HG03045 (cell line): ENCODE results near the gene SLC25A30.
"Not testable (repeated sequence)": the region's sequence is repeated elsewhere in the genome, so short reads cannot be mapped to it uniquely, and the experiment has no call there.

Source experiments
- ATAC-seq: cut with Tn5 transposase; IDR thresholded peaks from one replicate; pipeline ENCODE4 v1.9.1; 2021; ENCODE audit warnings: mild to moderate bottlenecking, moderate library complexity; ENCODE audit not compliant: unreplicated experiment

SLC25A30 gene

GRCh38 chr13:45433381-45433790, 15.2 kb upstream of the SLC25A30 start:
- ATAC-seq, result no peak

GRCh38 chr13:45432737-45433380, 14.7 kb upstream of the SLC25A30 start:
- no peak for ATAC-seq

GRCh38 chr13:45426056-45426841, 8.1 kb upstream of the SLC25A30 start:
- not testable (repeated sequence) for ATAC-seq

- ATAC-seq, result no peak
Measured at GRCh38 chr13:45422731-45423292, 4.6 kb upstream of the SLC25A30 start.

GRCh38 chr13:45419945-45420344, 1.8 kb upstream of the SLC25A30 start:
- no peak for ATAC-seq

GRCh38 chr13:45419389-45419788, 1.2 kb upstream of the SLC25A30 start:
- ATAC-seq, result not testable (repeated sequence)

- no peak for ATAC-seq
Measured at GRCh38 chr13:45416516-45417128, 1.6 kb downstream of the SLC25A30 start.

GRCh38 chr13:45415112-45415511, 3.1 kb downstream of the SLC25A30 start:
- ATAC-seq, result no peak

GRCh38 chr13:45413826-45414307, 4.3 kb downstream of the SLC25A30 start:
- ATAC-seq, result no peak

GRCh38 chr13:45412274-45413049, 5.7 kb downstream of the SLC25A30 start:
- no peak for ATAC-seq

- ATAC-seq, result no peak
Measured at GRCh38 chr13:45411631-45412030, 6.5 kb downstream of the SLC25A30 start.

GRCh38 chr13:45411221-45411620, 7.0 kb downstream of the SLC25A30 start:
- ATAC-seq, result no peak

- ATAC-seq, result no peak
Measured at GRCh38 chr13:45410466-45410865, 7.7 kb downstream of the SLC25A30 start.

GRCh38 chr13:45410001-45410400, 8.2 kb downstream of the SLC25A30 start:
- ATAC-seq, result no peak

GRCh38 chr13:45406421-45406820, 11.8 kb downstream of the SLC25A30 start:
- no peak for ATAC-seq

GRCh38 chr13:45403081-45403480, 15.1 kb downstream of the SLC25A30 start:
- ATAC-seq, result no peak

GRCh38 chr13:45402641-45403040, 15.5 kb downstream of the SLC25A30 start:
- no peak for ATAC-seq

GRCh38 chr13:45401314-45401713, 16.9 kb downstream of the SLC25A30 start:
- ATAC-seq, result no peak

- no peak for ATAC-seq
Measured at GRCh38 chr13:45398877-45399276, 19.3 kb downstream of the SLC25A30 start.

- no peak for ATAC-seq
Measured at GRCh38 chr13:45396533-45397095, 21.6 kb downstream of the SLC25A30 start.
